Measurements from ENCODE around the gene GABARAPL1. TPM values are rescaled to one million over a fixed set of nuclear protein-coding genes. Genes with fewer than 3 reads are reported as not detected.

GABARAPL1 gene
- total RNA-seq, 1 donor: 155 TPM

DNA sequence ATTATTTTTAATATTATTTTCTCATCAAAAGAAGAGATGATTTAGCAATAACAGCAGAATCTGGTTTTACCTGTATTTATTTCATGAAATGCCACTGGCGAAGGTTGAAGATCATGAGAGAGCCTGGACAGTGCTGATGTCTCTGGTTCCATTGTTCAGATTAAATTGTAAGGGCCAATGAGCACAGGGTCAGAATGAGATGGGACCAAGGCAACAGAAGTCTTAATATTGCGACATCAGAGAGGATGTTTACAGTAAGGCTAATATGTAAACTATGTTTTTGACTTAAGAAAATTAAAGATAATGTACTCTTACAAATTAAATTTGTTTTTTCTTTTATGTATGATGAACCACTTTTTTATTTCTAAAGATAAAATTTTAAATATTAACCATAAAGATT, 59.8 kb downstream of the GABARAPL1 start:
- Histone ChIP-seq H3K4me1 (ENCODE audit: insufficient read depth, low read length) (no peaks in the 10 kb centered on the region), H3K4me3 (ENCODE audit: low read length) (no peak overlapping the region), H3K27me3 (ENCODE audit: insufficient read depth, low read length) (no peaks in the 10 kb centered on the region), H3K9me3 (ENCODE audit: low read depth, low read length) (no peaks in the 10 kb centered on the region)

Other genes with a start within 250 kb of the GABARAPL1 start
- 33.7 TPM for gene CLEC12A, start 241.5 kb upstream of the GABARAPL1 start, total RNA-seq
- gene CLEC1B, start 213.8 kb upstream of the GABARAPL1 start, total RNA-seq: 14.2 TPM
- gene CLEC12B, start 202.2 kb upstream of the GABARAPL1 start, total RNA-seq: 1.9 TPM
- gene CLEC9A, start 182.2 kb upstream of the GABARAPL1 start, total RNA-seq: 0.42 TPM
- gene CLEC1A, start 113.9 kb upstream of the GABARAPL1 start, total RNA-seq: 0.10 TPM
- 177 TPM for gene CLEC7A, start 82.7 kb upstream of the GABARAPL1 start, total RNA-seq
- 104 TPM for gene OLR1, start 40.7 kb upstream of the GABARAPL1 start, total RNA-seq
- 1.4 TPM for gene TMEM52B, start 33.8 kb upstream of the GABARAPL1 start, total RNA-seq
- gene KLRD1, start 95.0 kb downstream of the GABARAPL1 start, total RNA-seq: 34.0 TPM
- 41.9 TPM for gene KLRK1, start 177.2 kb downstream of the GABARAPL1 start, total RNA-seq
- gene KLRC4, start 196.9 kb downstream of the GABARAPL1 start, total RNA-seq: 7.2 TPM
- gene KLRC3, start 207.7 kb downstream of the GABARAPL1 start, total RNA-seq: 7.1 TPM
- 3.6 TPM for gene KLRC2, start 223.1 kb downstream of the GABARAPL1 start, total RNA-seq
- gene KLRC1, start 240.5 kb downstream of the GABARAPL1 start, total RNA-seq: 6.4 TPM